CD4-positive, alpha-beta T cell treated with Interleukin-1 beta for 1 hour (primary cell): ENCODE results near the gene NRG2.

Source experiments
- DNase-seq, 2 donors: peaks; one replicate each; pipeline ENCODE4 v3.0.0-alpha.2; 2020 to 2022

NRG2 gene

DNA sequence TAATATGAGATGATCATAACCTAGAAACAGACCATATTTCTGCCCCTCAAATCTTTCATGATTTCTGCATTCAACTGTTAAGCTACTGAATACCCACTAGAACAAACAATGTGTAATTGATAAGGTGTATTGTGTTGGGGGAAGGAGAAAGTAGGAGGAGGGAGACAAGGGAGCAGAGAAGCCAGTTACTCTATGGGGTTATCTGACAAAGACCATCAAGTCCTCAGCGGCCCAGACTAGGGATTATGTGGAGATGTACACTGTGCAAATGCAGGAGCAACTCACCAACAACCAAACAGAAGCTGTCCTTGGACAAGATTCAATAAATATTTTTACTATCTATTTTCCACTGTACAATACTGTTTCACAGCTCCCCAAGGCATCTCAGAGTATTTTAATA, 2.7 kb downstream of the NRG2 start:
- no peak for DNase-seq

DNA sequence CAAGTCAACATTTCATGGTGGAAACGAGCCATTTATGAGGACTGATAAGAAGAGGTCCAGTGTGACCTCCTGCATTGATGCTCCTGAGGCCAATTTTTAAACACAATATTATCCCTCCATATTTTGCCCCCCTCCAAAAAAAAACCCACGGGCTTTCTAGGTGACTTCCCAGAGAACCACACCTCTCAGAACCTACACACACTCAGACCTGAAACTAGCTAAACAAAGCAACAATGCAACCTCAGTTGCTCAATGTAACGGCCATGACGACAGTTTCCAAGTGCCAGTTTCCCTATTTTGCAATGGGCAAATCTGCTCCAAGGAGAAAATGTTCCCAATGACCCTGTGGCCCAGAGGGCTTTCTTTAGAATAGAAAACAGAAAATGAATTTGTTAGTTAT, 3.5 kb downstream of the NRG2 start:
- DNase-seq, result no peak

DNA sequence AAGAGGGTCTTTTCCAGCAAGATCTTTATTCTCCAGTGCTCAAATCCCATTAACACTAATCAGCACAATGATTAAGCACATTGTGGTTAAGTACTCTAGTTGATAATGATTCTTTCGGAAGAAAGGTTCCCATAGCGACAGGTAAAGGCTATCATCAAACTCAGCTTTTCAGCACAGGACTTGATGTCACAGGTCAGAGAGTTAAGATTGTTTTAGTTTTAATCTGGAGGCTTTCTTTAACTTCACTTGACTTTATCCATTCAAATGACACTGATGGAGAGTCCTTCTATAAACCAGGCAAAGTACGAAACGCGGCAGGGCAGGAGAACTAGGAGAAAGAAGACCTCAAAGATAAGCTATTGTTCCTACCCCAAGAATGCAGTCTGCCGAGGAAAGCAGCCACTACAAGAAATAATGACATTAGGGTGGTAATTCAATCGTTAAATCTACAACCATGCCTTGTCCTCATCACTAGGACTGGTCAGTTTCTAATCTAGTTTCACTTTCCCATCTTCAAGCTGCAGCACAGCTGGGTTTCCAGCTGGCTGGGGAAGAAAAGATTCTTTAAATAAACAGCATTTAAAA, 4.6 kb downstream of the NRG2 start:
- DNase-seq, result no peak

DNA sequence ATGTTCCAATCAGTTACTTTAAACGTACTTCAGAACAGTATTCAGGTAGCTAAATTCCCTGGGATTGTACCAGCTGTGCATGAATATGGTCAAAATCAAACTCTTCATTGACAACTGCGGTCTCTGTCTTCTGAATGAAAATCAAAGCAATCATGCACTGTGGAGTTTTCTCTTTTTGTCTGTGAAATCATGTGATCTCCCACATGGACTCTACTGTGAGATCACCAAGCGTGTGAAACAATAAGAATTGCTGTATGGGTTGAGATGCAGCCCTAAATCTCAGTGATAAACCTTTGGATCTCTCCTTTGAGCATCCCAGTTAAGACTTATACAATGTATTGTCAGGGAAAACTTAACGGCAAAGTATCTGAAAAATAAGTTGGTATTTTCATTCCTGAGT, 6.1 kb downstream of the NRG2 start:
- no peak for DNase-seq

DNA sequence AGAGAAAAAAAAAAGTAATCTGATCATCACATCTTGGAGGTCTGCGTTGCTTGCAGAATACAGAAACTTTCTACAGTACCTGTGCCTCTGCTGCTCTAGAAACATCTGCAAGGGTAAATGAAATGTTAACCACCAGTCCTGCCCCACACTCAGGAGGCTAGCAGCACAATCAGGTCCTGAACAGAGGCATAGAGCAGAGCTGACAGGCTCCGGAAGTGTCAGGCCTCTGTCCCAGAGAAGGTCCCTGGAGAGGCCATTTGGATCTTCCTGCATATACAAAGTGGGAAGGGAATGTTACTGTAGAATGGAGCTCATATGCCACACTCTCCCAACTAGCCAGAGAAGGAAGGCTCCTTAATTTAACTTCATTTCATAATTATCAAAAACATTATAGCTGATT, 7.2 kb downstream of the NRG2 start:
- no peak for DNase-seq

DNA sequence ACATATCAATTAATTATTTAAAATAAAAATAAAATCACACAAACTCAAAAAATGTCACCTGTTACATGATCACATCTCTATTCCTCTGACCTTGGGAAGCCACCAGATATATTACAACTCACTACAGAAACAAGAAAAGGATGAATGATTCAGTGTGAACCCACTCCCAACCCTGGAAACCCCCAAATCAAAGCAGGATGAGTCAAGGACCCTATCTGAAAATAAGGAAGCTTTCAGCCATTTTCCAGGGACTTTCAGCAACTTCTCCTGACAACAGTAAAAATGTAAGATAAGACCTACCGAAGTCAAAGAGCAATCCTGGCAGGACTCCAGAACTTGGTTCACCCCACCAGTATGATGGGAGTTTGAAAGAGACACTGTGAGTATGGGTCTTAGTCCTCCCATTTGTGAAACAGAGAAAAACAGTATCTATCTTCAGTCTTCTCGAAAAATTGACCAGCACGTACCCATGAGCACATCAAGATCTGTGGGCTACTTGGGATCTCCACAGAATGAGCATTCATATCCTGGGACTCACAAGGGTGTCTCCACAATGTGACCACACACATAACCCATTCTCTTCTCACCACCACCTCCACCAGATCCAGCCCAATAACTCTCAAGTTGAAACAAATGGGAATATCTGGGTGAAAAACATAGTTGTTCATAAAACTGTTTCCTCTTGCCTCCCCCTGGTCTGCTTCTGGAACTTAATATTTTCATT, 9.9 kb downstream of the NRG2 start:
- DNase-seq, result no peak

DNA sequence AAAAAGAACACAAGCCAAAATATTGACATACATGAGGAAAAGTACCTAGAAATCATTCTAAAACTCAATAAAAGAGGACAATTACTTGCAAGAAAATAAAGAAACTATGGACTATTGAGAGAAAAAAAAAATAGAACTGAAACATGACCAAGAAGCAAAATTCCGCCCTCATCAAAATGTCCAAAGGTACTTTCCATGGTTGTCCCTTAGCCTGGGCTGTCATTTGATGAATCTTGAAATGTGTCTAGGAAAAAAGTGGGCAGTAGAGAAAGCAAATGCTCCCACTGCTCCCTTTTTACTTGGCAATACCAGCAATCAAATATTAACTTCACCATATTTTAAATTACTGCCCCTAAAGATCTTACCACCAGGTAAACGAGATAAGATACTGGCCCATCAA, 10.8 kb downstream of the NRG2 start:
- no peak for DNase-seq

DNA sequence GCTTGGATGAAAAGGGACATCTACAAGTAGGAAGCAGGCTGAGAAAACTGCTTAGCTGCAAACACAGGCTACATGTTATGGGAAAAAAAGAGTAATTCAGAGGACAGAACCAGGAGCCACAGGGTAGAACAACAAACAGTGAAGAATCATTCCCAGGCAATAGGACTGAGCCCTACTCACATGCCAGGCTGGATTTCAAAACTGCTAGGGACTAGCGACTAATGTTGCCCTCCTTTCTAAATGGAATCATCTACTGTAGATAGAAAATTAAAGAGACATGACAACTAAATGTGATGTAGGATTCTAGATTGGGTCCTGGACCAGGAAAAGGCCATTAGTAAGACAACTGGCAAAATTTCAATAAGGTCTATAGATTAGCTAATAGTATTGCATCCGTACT, 15.3 kb downstream of the NRG2 start:
- DNase-seq, result no peak

DNA sequence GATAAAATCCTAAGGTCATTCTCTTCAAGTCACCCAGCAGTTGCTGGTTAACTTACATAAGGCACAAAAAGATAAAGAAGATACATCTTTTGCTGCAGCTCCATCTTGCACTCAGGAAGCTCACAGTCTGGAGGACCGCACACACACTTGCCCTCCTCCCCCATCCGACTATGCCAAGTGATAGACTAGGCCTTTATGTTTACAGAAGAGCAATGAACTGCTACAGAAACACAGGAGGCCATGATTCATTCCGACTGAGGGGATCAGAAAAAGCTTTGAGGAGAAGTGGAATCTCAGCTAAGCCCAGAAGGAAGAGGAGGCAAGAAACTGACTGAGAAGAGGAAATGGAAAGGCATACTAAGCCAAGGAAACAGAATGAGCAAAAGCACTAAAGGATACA, 17.4 kb downstream of the NRG2 start:
- DNase-seq, result no peak

DNA sequence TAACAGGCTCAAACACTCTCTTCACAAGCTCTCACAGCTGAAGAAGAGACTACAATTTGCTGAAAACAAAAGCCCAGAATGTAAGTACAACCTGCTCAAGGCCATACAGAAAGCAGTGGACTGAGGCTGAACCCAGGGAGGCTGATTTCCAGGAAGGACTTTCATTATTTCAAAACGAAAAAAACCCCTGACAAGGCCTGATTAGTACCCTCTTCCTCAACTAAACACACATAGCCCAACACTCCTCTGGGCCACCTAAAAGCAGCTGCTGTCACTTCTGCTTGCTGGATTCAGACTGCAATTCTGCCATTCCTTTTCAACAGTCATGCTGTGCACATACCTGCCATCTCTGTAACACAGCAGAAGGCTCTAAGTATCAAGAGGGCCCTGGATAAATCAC, 18.2 kb downstream of the NRG2 start:
- DNase-seq, result no peak

DNA sequence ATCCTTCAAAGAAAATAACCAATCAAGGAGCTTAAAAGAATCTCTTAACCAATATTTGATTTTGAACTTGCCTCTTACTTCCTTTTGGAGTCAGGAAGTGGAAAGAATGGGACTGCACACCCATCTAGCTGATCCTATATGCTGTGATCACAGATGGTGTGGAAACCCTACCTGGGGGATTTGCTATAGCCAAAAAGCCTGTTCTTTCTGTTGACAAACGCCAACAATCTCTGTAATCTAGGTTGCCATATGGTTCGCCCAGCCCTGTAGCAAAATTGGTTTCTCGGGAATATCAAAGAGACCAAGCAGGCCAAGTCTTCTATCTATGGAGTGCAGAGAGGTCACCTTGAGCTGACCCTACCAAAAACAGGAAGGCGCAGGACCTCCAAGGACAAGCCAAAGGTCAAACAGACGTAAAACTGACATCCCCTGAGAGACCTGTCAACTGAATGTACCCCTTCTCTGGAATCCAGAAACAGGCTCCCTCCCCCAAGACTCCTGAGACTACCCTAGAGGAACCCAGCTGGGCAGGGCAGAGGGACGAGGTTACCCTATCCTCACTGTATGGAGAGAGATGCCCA, 19.4 kb downstream of the NRG2 start:
- DNase-seq, result no peak

DNA sequence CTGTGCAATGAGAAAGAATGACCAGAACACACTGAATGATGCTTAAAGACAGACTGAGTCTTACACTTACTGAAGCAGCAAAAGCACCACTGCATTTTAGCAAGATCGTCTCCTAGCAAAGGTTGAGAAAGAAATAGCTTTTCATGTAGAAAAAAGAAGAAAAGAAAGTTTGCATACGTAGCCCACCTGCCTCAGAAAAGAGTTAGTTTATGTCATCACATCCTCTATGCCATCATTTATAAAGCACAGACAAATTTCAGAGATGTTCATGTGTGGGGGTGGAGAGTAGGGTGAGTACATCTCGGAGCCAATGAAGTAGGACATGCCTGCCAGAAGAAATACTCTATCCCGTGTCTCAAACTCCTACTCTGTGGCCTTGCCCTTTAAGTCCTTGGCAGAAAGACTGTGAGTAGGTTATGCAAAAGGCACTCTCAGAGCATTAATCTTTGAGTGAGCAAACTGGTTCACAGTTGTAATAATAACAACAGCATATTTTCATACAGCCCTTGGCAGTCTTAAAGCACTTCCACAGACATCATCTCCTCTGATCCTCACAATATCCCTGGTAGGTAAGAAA, 22.4 kb downstream of the NRG2 start:
- no peak for DNase-seq

DNA sequence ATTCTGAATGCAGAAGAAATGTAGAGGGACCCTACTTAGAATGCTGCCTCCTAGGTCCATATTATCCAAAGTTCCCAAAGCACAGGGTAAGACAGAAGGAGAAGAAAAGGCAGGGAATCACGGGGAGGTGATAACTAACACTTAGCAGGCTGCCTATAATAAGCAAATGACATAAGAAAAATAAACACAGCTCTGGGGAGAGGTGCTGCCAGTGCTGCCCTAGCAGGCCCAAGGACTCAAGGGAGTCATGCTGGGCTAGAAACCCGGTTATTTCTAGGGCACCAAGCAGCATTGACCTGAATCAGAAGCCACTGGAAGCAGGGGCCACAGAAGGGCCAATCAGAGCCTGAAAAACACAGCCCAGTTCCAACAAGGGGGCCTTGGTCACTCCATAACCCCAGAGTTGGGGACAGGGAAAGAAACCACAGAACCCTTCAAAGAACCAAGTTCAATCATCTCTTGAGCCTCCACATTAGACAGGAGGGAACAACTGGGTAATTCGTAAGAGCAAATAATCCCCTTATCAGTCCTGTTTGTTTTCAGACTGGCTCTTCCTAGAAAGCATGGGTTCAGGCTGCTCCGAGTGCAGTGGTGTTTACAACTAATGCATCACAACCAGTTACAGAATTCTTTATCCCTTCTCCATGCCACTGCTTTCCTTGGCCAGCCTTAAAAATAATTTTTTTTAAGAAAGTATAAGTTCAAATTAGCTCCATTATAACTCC, 24.0 kb downstream of the NRG2 start:
- DNase-seq, result no peak

DNA sequence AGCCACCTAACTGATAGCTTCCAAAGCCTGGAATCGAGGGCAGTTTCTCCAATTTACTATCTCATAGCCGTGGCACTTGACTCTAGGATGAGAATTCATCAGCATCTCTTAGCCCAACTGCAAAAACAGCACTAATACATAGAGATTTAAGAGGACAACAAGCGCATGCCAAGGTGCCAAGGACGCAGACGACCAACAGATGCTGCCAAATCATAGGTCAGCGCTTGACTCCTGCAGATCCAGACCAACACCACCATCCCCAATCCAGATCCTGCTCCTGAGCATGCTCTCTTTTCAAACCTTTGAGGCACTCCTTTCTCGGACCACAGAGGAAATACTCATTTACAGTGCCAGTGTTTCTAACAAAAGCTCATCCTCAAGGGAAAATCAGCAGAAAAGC, 24.6 kb downstream of the NRG2 start:
- DNase-seq, result no peak

DNA sequence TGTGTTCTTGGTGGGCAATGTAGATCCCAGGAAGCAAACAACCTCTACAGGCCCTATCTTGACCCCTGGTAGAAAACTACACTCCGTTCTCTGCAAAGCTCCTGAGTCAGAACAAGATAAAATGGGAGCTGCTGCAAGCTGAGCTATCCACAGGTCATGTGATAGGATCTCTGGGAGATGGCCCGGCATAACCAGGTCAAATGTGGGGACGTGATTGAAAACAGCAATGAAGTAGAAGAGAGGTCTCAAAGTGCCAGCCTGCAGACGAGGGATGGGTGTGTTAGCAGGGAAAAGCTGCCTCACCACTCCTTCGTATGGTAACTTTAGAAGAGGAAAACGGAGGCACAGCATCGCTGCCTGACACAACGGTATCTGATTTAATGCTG, 25.0 kb downstream of the NRG2 start:
- DNase-seq, result no peak

DNA sequence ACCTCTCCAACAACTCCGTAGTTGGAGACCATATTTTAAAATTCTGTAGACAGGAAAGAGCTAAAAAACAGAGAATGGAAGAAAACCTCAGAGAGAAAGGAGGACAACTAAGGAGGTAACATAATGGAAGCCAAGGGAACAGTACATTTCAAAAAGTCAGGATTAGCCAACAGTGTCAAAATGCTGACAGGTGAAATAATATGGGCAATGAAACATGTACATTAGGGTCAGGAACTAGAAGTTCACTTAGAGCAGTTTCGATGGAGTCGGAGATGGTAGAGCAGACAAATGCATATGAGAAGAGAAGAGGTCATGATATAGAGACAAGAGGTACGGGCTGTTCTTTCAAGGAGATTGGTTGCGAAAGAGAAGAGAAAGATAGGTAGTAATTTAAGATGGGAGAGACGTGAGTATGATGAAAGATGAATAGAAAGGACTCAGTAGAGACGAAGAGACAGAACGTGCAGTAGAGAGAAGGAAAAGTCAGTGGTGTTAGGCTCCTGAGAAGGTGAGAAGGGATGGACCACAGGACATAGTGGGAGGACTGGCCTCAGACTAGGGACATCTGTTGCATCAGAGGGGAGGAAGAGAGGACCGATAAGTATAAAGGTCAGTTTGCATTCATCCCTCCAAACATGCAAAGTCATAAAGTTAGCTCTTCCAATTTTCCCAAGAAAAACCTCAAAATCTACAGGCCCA, 25.6 kb downstream of the NRG2 start:
- DNase-seq, result no peak

DNA sequence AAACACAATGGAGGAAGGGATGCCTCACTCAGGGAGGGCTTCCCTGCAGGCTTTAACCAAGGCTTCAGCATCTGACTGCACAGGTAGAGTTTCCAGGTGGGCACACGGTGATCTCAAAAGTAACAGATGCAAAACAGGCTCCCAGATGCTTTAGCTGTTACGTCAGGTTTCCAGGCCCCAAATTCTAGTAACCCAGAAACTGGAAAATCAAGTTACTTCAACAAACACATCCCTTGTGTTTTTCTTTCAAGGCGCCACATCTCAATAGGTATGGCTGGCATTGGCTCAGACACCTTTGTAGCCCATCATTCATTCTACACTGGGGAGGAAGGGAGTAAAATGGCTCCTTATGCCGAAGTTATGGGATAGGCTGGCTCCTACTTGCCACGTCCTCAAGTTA, 27.4 kb downstream of the NRG2 start:
- no peak for DNase-seq

DNA sequence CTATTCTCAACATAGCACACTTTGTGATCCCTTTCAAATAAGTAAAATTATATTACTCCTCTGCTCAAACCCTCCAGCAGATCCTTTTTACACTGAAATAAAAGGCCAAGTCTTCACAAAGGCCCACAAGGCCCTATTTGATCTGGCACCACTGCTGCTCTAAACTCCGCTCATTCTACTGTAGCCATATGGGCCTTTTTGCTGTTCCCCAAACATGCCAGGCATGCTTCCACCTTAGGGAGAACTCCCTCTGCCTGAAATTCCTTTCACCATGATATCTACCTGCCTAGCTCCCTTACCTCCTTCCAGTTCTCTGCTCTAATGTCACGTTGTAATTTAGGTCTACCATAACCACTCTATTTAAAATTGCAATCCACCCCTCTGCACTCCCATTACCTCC, 28.3 kb downstream of the NRG2 start:
- no peak for DNase-seq

DNA sequence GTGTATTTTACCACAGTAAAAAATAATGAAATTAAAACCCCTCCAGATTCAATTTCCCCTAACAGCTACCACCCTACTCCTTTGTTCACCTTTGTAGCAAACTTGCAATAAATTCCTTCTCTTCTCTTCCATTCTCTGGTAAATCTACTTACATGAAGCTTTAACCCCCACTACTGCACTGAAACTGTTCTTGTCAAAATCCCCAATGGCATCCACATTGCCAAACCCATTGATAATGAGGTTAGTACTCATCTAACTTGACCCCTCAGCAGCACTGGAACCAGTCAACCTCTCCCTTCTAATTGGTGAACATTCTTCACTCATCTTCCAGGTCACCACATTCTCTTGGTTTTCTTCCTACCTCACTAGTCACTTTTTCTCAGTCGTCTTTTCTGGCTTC, 29.6 kb downstream of the NRG2 start:
- no peak for DNase-seq

DNA sequence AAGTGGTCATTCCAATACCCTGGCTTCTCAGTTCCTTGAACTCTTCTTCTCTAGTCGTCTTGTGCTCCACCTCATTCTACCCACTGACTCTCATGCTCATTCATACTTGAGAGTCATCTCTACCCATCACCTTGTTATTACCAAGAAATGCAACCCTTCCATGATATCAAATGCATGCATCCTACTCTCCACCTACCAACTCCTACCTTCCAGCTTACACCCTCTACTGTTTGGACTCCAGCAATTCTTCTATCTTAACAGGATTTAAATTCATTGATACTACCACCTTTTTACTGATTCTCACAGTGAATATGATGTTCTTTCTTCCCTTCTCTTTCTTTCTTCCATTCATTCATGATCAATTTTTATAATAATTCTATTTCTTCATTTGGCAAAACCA, 30.7 kb downstream of the NRG2 start:
- DNase-seq, result no peak

DNA sequence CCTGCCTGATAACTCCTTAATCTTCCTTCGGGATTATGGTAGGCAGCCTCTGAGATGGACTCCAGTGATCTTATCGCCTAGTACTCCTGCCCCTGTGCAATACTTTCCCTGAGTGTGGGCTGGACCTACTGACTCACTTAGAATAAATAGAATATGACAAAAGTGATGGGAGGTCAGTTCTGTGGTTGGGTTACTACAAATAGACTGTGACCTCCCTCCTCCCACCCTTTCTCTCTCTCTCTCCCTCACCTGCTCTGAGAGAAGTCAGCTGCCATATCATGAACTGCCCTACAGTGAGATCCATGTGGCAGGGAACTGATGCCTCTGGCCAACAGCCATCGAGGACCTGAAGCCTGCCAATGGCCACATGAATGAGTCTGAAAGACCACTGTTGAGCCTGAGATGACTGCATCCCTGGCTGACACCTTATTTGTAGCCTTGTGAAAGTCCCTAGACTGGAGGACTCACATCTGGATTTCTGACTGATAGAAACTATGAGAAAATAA, 31.7 kb downstream of the NRG2 start:
- DNase-seq, result no peak

DNA sequence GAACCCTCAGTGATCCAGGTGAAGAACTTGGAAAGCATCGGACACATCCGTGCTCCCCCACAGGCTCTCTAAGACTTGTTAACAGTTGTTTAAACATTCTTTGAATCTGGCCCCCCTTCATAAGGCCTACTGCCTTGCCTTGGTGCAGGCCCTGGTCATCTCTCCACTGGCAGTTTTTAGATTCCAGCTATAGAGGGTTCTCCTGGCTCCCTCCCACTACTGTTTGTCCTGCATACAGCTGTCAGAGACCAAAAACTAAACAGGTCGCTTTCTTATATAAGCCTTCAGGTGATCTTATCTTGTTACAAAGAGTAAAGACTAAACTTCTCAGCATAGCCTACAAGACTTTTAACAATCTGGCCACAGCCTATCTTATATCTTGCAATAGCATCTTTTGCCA, 32.3 kb downstream of the NRG2 start:
- no peak for DNase-seq

DNA sequence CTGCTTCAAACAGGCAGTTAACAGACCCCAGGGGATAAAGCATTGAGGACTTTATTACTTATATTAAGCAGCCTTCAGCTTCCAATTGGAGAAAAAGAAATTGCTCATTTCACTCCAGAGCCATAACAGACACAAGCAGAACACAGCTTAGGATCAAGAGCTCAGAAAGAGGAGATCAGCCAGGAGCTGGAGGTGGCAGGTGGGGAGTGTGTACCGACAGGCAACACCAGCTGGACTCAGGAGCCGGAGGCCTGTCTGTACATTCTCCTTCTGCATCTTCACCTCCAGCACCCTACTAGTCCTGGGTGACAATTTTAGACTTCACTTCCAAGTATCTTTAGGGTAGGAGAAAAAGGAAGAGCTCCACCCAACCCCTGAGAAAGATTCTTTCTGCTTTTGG, 35.8 kb downstream of the NRG2 start:
- no peak for DNase-seq
